Stimulated activated CD4-positive, alpha-beta T cell treated with anti-CD3 and anti-CD28 coated beads, Interleukin-12 subunit alpha, Interleukin-12 subunit beta, amount 100 ng/mL, for 4 hours (primary cell): ENCODE results near the gene TRIM25.

Experiments
- DNase-seq: peaks from one replicate; pipeline ENCODE4 v3.0.0-alpha.2; 2020

Gene TRIM25

GRCh38 chr17:56894859-56895455 is 18.9 kb downstream of the TRIM25 start:
- DNase-seq, result no peak

GRCh38 chr17:56893503-56893902 is 20.3 kb downstream of the TRIM25 start:
- no peak for DNase-seq

DNA sequence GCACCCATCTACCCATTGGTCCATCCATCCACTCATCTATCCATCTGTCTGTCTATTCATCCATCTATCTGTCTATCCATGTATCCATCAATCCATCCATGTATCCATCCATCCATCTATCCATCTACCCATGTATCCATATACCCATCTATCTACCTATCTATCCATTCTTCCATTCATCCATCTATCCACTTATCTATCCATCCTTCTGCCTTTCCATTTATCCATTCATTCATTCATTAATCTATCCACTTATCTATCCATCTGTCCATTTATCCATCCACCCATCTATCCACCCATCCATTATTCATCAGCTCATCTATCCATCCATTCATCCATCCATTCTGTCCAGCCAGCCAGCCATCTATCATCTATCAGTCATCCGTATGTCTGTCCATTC is 21.5 kb downstream of the TRIM25 start:
- no peak for DNase-seq

GRCh38 chr17:56891751-56892150 is 22.1 kb downstream of the TRIM25 start:
- peak; percentile 62 for DNase-seq

DNA sequence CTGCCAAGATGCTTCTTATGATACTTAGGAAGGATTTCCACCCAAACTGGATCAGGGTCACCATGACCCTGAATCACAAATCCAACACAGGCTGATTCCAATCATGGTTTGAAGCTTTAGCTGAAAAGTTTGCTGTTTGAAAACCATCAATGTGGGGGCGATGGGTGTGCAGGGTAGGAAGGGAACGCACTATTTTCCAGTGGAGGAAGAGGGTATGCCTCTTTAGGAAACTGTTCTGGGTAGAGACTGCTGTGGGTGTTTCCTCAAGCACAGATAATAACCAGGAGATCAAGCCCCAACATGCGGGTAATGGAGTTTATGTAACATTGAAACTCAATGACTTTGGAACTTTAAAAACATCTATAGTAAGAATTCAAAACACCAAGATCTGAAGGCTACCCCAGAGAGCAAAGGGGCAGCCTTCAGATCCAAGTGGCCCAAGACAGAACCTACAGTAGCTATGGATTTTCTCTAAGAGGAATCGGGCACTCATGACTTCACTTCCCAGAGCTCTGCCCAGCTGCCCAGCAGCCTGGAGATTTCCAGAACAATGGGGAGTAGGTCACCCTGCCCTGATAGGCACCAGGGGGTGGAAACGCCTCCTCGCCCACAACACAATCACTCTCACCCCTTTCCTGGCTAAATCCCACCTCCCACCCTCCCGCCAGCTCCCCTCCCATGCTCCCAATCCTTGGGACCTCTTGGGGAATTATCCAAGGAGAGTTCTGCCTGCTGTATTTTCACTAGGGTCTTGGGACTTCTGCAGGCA is 22.8 kb downstream of the TRIM25 start:
- DNase-seq, result no peak

DNA sequence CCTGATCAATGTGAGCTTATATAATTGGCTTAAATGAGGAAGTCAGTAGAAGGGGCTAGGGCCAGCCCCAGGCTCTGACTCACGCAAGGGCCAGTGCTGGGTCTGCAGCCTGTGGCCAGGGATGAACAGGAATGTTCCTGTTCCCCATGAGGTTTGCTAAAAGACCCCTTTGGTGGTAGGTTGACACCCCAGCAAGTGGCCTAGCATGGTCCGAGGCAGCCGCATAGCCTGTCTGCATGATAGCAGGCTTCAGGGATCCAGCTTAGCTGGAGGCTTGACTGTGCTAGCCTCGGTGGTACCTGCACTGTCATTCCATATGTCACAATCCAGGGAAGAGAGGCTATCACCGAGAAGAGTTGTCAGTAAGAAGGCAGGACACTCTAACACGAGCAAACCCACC is 23.5 kb downstream of the TRIM25 start:
- DNase-seq, result no peak

- no peak for DNase-seq
Observed at GRCh38 chr17:56887552-56888467, 26.0 kb downstream of the TRIM25 start.

DNA sequence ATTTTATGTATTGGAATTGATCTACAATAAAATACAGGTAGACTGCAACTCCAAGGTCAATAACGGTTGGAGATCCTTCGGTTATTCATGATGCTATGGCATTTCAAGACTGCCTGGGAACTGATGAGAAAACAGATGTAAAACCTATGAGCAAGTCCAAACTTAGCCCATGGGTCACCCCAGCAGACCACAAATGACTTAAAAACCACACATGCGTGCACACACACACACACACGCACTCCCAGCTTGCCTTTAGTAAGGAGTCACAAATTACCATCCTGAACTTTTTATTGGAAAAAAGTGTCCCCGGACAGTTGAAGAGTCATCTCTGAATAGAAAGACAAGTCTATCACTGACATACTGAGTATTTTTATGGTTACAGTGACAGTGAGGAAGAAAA is 26.7 kb downstream of the TRIM25 start:
- DNase-seq, result no peak

- DNase-seq, result no peak
Observed at GRCh38 chr17:56886288-56886731, 27.5 kb downstream of the TRIM25 start.

DNA sequence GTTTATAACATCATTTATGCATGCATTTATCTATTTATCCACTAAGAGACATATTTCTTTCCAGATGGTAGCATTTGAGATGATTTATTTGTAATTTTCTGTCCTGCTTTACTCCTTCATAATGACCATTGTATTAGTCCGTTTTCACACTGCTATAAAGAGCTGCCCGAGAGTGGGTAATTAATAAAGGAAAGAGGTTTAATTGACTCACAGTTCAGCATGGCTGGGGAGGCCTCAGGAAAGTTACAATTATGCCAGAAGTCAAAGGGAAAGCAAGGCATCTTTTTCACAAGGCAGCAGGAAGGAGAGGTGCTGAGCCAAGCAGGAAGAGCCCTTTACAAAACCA is 28.6 kb downstream of the TRIM25 start:
- DNase-seq, result no peak

DNA sequence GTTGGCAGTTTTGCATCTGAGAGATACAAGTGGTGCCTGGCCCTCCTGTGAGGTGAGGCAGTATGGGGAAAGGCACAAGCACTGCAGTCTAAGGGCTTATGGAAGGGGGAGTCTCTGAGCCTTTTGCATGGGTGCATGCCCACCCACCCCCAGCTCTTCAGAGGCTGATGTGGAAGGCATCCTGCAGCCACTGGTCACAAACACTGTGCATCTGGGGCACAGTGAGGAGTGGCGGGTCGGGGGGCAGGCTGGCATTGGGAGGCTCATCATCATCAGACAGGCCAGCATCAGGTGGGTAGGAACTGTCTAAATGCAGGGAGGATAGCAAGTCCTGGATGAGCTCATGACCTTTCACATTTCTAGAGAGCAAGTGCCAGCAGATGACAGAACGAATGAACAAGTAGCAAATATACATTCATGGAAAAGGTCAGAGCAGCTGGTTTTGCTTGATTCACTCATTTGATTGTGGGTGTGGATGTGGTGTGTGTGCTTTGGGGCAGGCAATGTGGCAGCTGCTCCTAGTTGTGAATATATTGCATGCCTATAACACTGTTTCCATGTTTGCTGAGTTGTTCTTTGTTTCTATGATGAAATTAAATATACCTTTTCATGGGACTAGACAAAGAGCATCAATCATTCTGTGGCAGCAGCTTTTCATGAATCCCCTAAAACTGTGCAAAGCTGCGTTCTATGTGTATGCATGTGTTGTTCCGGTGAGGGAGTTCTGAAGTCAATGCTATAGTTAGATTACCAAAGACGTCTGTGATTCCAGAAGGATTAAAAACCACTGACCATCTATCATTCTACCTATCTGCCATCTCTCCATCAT is 29.2 kb downstream of the TRIM25 start:
- no peak for DNase-seq

GRCh38 chr17:56883616-56884015 is 30.2 kb downstream of the TRIM25 start:
- no peak for DNase-seq

GRCh38 chr17:56881685-56882295 is 32.1 kb downstream of the TRIM25 start:
- no peak for DNase-seq

- no peak for DNase-seq
Observed at GRCh38 chr17:56880571-56880970, 33.3 kb downstream of the TRIM25 start.

- DNase-seq, result no peak
Observed at GRCh38 chr17:56880133-56880532, 33.7 kb downstream of the TRIM25 start.

GRCh38 chr17:56879280-56879679 is 34.6 kb downstream of the TRIM25 start:
- no peak for DNase-seq

- no peak for DNase-seq
Observed at GRCh38 chr17:56876766-56877179, 37.1 kb downstream of the TRIM25 start.

DNA sequence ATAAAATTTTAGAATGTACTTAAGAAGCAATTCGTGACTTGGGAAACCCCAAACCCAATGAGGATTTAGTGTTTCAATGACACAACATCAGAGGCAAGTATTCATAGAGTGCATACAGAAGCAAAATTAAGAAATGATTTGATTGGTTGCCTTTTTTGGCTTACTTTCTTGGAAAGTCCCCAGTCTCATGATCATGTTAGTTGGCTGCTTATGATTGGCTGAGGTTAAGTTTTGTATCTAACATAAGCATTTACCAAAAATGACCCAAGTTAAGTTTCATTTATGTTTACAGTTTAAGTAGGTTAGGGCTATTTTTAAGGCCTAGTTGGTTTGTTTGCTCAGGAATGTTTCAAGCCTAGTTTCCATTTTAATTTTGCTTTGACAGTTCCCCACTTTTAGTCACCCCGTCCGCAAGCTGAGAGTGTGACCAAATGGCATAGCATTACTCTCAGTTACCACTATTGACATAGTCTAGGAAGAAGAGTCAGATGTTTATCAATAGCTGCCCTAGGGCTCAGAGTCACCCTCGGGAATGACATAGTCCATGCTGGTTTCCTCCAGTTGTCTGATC is 43.7 kb downstream of the TRIM25 start:
- no peak for DNase-seq

DNA sequence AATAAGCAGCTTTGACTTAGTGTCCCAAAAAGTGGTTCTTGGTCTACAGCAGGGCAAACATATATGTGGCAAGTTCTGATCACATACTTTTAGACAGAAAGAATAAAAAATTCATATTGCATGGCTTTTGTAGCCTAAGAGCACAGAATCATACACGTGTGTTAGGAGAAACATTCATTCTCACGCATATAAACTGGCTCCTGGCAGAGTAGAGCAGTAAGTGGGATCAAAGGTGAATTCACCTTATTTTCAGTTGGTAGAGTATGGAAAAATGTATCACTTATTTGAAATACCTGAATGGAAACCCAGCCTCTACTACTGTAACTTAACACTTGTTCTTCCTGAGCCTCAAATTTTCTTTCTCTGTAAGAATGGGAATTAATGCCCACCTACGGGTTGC is 45.1 kb downstream of the TRIM25 start:
- no peak for DNase-seq

DNA sequence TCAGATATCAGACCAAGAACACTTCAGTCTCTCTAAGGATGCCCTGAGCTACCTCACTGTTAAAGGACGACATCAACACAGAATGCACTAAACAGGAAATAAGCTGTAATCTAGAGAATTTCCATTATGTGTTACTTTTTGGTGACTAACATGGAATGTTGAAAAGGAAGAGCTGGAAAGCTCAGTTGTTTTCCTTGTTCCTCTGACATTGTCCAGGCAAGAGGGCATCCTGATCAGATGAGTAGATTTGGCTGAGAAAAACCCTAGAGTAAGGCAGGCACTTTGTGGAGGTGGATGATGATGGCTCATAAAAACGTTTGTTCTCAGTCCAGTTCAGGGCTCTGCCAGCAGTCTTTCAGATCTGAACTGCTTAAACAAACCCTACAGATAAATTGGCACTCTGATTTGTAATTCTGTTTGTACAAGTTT is 45.9 kb downstream of the TRIM25 start:
- no peak for DNase-seq

- no peak for DNase-seq
Observed at GRCh38 chr17:56866496-56866895, 47.4 kb downstream of the TRIM25 start.

DNA sequence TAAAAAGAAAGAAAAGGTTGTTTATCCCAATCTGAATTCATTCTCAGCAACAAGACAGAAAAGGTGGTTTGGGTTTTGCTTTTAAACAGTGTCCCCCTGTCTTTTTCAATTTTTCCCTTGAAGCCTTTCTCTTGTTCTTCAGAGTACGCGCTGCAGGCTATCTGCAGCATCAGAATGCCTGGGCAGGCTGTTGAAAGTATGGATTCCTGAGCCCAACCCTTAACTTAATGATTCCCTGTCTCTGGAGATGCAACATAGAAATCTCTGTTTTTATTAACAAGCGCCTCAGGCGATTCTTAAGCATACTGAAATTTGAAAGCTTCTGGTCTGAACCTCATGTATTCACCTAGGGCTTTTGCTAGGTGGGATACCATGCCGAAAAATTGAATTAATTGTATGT is 47.8 kb downstream of the TRIM25 start:
- DNase-seq, result no peak
